Urothelium cell line (cell line): Measurements from ENCODE around the gene NEGR1.
"Not testable (repeated sequence)": the region's sequence is repeated elsewhere in the genome, so short reads cannot be mapped to it uniquely, and the experiment has no call there.

Experiments
- DNase-seq: peaks from one replicate; pipeline ENCODE4 v3.0.0; 2011; ENCODE audit warnings: low spot score, mixed read lengths
- FAIRE-seq: peaks from 2 replicates; lab custom pipeline; 2011; peaks lifted over from hg19 to GRCh38; lab: Jason Lieb, UNC

Gene NEGR1

DNA sequence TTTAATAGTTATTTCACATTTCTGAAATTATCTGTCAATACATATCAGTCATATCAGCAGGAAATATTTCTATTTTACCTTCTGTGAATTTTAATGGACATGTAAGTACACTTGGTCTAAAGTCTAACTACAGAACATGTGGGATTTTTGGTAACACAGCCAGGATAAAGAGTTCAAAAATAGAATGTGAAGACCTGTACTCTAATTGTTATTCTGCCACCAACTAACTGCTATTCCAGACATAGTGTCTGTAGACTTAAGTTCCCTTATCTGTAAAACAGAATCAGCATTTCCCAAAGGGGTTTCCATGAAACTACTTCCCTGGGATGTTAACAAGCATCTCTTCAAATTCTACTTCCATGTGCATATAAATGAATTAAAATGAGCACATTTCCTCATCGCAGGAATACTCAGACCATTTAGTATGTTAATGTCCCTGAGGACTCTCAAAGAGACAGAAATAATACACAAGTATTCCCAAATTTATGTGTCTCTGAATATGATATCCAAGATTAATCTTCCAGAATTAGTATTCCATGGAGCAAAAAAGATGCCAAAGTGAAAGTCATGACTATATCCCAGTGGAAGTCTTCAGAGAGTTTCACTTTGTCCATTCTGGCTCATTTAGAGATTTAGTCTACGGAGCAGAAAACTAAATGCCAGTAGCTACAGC, 325.6 kb downstream of the NEGR1 start:
- DNase-seq, result no peak
- FAIRE-seq, result no peak

DNA sequence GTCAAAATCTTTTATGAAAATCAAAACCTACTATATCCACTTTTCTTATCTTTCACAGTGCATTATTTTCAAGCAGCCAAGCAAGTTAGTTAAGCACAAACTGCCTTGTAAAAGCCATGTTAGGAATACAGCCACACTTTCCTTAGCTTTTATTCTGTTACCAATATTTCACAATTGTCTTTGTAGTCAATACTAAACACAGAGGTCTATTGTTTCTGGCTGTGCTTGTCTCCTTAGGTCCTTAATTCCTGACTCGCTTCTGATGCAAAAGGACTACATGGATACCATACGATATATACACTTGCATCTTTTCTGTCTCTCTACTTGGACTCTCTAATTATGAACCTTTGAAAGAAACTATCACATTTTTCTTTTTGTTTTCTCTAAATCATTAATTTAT, 331.8 kb downstream of the NEGR1 start:
- DNase-seq (no peak), FAIRE-seq (no peak)

GRCh38 chr1:71949681-71950080, 332.7 kb downstream of the NEGR1 start:
- DNase-seq (no peak), FAIRE-seq (no peak)

DNA sequence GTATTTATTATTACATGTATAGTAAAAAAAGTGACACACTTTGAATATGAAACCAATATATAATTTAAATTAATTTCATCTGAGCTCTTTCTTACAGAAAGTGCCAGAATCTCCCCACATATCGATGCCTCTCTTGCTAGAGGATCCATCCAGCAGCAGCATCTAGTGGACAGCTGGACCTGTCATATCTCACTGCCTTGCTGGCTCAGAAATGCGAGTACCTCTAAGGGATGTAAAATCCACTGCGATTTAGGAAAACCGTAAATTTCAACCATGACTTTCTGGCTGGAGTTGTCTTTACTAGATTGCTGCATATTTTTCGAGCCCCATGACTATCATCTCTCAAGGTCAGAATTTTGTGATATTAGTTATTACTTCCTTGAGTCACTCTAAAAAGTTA, 333.8 kb downstream of the NEGR1 start:
- DNase-seq, result no peak
- no peak for FAIRE-seq

- FAIRE-seq (no peak), DNase-seq (no peak)
Observed at GRCh38 chr1:71944006-71944405, 338.3 kb downstream of the NEGR1 start.

GRCh38 chr1:71940261-71940660, 342.1 kb downstream of the NEGR1 start:
- DNase-seq (no peak), FAIRE-seq (no peak)

GRCh38 chr1:71930511-71930910, 351.8 kb downstream of the NEGR1 start:
- no peak for FAIRE-seq
- no peak for DNase-seq

DNA sequence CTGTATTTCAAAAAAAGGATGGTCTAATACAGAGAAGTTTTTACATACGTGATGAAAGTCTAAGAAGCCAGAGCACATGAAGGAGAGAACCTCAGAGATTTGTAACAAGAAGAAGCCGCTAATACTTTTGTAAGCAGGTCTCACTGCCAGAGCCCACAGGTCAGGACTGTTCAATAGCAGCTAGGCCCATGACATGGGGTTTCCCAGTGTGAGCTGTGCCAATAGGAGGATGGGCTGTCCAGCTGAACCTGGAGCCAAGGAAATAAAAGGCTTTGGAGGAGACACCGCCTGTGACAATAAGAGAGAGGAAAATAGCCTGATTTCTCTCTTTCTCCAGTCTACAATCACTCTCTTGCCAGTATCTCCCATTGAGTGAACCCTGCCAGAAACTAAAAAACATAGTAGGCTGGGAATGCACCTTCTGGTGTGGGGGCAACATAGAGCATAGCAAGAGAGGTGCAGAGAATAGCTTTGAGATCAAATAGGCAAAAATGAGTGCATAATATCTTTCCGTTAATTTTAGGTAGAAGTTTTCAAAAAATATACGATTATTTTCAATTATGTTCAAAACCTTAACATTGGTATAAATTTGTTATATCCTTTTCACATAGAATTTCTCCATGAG, 360.3 kb downstream of the NEGR1 start:
- FAIRE-seq, result no peak
- DNase-seq, result no peak

DNA sequence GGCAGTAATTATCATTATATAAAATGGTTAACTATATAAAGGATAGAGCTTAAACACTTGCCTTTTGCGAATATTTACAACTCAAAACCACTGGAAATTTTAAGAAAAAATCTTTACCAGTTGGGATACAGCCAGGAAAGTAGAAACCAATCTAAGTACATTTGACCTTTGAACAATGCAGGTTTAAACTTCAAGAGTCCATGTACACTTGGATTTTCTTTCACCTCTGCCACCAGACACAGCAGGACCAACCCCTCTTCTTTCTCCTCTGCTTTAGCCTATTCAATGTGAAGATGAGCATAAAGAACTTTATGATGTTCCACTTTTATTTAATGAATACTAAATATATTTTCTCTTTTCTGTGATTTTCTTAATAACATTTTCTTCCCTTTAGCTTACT, 361.1 kb downstream of the NEGR1 start:
- DNase-seq, result no peak
- no peak for FAIRE-seq

DNA sequence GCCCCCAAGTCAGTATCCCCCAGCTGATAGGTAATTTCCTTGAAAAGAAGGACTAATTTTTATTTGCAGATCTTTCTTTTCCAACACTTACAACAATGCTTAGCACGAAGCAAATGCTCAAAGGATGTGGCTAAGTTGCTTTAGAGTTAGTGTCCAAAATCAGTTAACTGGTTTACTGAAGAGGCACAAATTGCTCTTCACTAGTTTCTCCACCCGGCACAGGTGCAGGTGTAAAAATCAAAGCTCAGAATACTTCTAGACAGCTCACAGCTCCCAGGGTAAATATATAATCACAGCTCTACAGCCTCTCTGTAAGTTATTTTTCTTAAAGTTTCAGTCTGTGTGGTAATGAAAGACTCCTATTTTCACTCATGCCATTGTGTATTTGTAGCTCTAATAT, 361.8 kb downstream of the NEGR1 start:
- no peak for FAIRE-seq
- DNase-seq, result no peak

- FAIRE-seq (no peak), DNase-seq (no peak)
Observed at GRCh38 chr1:71919811-71920509, 362.4 kb downstream of the NEGR1 start.

DNA sequence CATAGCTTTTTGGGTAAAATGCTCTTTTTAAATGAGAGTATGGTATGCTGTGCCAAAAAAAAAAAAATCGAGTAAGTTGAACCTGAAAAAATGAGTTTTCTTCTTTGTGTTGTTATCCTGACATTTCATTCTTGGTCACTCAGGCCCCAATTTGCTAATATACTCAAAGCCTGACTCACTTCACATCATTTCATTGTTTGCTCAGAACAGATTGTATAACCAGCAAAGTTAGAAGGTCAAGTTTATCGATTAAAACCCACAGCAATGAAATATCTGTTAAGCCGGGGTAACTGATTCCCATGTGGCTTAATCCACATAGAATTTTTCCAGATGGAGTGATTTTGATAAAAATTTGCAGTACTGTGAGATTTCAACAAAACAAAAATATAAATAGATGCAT, 363.7 kb downstream of the NEGR1 start:
- FAIRE-seq (no peak), DNase-seq (no peak)

DNA sequence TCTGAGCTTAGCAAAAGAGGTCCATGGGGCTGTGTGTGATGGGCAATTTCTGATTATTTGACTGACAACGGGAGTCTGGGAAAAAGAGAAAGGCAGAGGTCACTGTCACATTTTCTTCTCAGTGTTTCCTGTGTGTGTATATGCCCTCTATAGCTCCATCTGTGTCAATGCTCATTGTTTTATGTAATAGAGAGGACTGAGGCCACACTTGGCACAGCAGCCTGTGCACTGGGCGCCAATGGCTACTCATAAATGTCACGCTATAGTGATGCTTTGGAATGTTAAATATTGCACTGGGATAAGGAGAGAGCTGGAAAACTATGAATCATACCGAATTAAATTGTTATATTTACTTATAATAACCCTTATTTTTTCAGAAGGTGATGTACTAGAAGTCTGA, 365.4 kb downstream of the NEGR1 start:
- FAIRE-seq (no peak), DNase-seq (no peak)

- no peak for DNase-seq
- no peak for FAIRE-seq
Observed at GRCh38 chr1:71914626-71915025, 367.7 kb downstream of the NEGR1 start.

- FAIRE-seq (no peak), DNase-seq (no peak)
Observed at GRCh38 chr1:71908871-71909390, 373.4 kb downstream of the NEGR1 start.

GRCh38 chr1:71908303-71908702, 374.0 kb downstream of the NEGR1 start:
- DNase-seq, result no peak
- FAIRE-seq, result no peak

DNA sequence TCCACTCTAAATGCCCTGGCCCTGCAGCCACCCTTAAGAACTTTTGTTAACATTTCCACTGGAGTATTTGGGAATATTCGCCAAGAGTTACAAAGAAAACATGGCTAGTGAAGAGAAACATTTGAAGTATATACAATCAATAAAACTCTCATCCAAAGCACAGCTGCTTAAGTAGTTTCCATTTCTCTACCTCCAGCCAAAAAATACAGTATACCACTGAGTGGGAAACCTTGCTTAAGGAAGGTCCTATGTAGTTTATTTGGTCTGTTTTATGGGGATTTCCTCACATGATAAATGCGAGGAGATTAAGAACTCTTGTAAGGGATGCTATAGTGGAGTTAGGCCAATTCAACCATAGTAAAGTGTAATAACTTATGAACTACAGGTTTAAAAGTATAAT, 382.5 kb downstream of the NEGR1 start:
- FAIRE-seq (no peak), DNase-seq (no peak)

DNA sequence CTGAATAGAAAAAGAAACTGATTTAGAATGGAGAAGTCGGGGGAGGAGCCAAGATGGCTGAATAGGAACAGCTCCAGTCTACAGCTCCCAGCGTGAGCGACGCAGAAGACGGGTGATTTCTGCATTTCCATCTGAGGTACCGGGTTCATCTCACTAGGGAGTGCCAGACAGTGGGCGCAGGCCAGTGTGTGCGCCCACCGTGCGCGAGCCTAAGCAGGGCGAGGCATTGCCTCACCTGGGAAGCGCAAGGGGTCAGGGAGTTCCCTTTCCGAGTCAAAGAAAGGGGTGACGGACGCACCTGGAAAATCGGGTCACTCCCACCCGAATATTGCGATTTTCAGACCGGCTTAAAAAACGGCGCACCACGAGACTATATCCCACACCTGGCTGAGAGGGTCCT, 394.2 kb downstream of the NEGR1 start:
- not testable (repeated sequence) for FAIRE-seq, DNase-seq

GRCh38 chr1:71885171-71885570, 397.2 kb downstream of the NEGR1 start:
- no peak for FAIRE-seq

DNA sequence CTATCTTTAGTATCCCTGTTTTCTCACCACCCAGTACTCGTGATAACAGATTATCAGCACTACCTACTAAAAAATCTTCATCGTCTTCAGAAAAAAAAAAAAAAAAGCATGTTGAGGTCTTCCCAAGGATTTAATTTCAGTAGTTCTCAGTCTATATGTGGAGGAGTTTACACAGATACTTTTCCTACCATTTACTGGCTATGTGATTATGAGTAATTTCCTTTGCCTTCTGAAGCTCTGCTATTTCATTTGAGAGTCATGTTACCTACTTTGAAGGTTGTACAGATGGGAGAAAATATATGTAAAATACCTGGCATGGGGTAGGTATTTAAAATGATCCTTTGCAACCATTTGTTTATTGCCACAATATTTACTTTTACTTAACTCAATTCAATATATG, 399.7 kb downstream of the NEGR1 start:
- no peak for FAIRE-seq
- DNase-seq, result no peak

More at GRCh38 chr1:71885171-71885570, 397.2 kb downstream of the NEGR1 start:
- DNase-seq, result no peak

- DNase-seq, result no peak
- FAIRE-seq, result no peak
Observed at GRCh38 chr1:71882226-71882625, 400.1 kb downstream of the NEGR1 start.

DNA sequence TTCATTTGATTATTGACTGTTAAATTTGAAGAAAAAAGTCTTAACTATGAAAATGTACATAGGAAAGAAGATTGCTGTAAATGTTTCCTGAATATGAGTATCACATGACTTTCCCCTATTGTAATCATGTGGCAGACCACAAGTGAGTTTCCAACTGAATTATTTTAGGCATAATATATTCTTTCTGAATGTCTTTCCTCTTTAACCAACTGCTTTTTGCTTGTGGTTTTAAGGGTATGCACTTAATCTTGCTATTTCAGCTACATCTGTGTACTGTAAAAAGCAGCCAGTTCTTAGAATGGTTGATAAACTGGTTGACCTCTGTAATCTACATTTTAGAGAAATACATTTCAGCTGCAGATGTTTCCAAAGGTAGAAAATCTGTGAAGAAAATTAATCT, 400.7 kb downstream of the NEGR1 start:
- DNase-seq (no peak), FAIRE-seq (no peak)
